Measurements from ENCODE around the gene DOCK1.

DOCK1 gene

GRCh38 chr10:126940670-126941310 lies 35.6 kb downstream of the DOCK1 start:
- H3K4me3 ChIP-seq (ENCODE audit: low read length) = no peak overlapping the region
- TF ChIP-seq CTCF (conservative IDR thresholded peaks at IDR 0.05; ENCODE audit: low read depth, low read length) = no peak
- no peak for DNase-seq (ENCODE audit: low read depth)

GRCh38 chr10:126944191-126944590 lies 39.0 kb downstream of the DOCK1 start:
- no peak for TF ChIP-seq CTCF (conservative IDR thresholded peaks at IDR 0.05; ENCODE audit: low read depth, low read length)
- DNase-seq (ENCODE audit: low read depth) = no peak
- no peak overlapping the region for H3K4me3 ChIP-seq (ENCODE audit: low read length)

GRCh38 chr10:126945351-126946030 lies 40.3 kb downstream of the DOCK1 start:
- no peak for TF ChIP-seq CTCF (conservative IDR thresholded peaks at IDR 0.05; ENCODE audit: low read depth, low read length)

GRCh38 chr10:126946746-126947145 lies 41.5 kb downstream of the DOCK1 start:
- TF ChIP-seq CTCF (conservative IDR thresholded peaks at IDR 0.05; ENCODE audit: low read depth, low read length) = no peak
- no peak overlapping the region for H3K4me3 ChIP-seq (ENCODE audit: low read length)
- DNase-seq (ENCODE audit: low read depth) = no peak

More at GRCh38 chr10:126945351-126946030, 40.3 kb downstream of the DOCK1 start:
- DNase-seq (ENCODE audit: low read depth) = no peak
- no peak overlapping the region for H3K4me3 ChIP-seq (ENCODE audit: low read length)

- TF ChIP-seq CTCF (conservative IDR thresholded peaks at IDR 0.05; ENCODE audit: low read depth, low read length) = no peak
- DNase-seq (ENCODE audit: low read depth) = no peak
- H3K4me3 ChIP-seq (ENCODE audit: low read length) = no peak overlapping the region
Measured at GRCh38 chr10:126948355-126949160, 43.3 kb downstream of the DOCK1 start.

- no peak for DNase-seq (ENCODE audit: low read depth)
- no peak for TF ChIP-seq CTCF (conservative IDR thresholded peaks at IDR 0.05; ENCODE audit: low read depth, low read length)
- no peak overlapping the region for H3K4me3 ChIP-seq (ENCODE audit: low read length)
Measured at GRCh38 chr10:126949161-126949503, 43.9 kb downstream of the DOCK1 start.

Data from retinal pigment epithelial cell (primary cell).